Measurements from ENCODE around the gene ECHDC3.

Gene ECHDC3

GRCh38 chr10:11743461-11744338 lies 1.5 kb downstream of the ECHDC3 start:
- ChIA-PET POLR2A (no interaction called here), CTCF (interaction anchor here (0.6 kb wide), 1 partner anchor 471 kb away, joined by 3 read pairs; no protein-coding TSS in a partner anchor)
- TF ChIP-seq ARNT (IDR thresholded peaks at IDR 0.05) (no peak), FOXK2 (IDR thresholded peaks at IDR 0.05) (no peak), PKNOX1 (IDR thresholded peaks at IDR 0.05) (no peak)
- no peak for DNase-seq (ENCODE audit: extremely low spot score)

GRCh38 chr10:11745045-11745444 lies 2.9 kb downstream of the ECHDC3 start:
- ChIA-PET POLR2A (no interaction called here), CTCF (interaction anchor here (0.5 kb wide), 1 partner anchor 1144 kb away, joined by 5 read pairs; no protein-coding TSS in a partner anchor)
- no peak for TF ChIP-seq ZNF384 (IDR thresholded peaks at IDR 0.05)
- no peak for TF ChIP-seq ARNT (IDR thresholded peaks at IDR 0.05)
- TF ChIP-seq SUZ12 (IDR thresholded peaks at IDR 0.05), result no peak
- no peak for TF ChIP-seq HDGF (IDR thresholded peaks at IDR 0.05; ENCODE audit: borderline replicate concordance)
- TF ChIP-seq ELF4 (IDR thresholded peaks at IDR 0.05), result no peak
- no peak for TF ChIP-seq CTBP1 (IDR thresholded peaks at IDR 0.05; ENCODE audit: borderline replicate concordance)
- no peak for TF ChIP-seq SP1 (IDR thresholded peaks at IDR 0.05)
- TF ChIP-seq BHLHE40 (IDR thresholded peaks at IDR 0.05; ENCODE audit: borderline replicate concordance), result no peak
- no peak for DNase-seq (ENCODE audit: extremely low spot score)

- no peak for DNase-seq (ENCODE audit: extremely low spot score)
- ChIA-PET CTCF (no interaction called here), POLR2A (no interaction called here)
- TF ChIP-seq FOXK2 (IDR thresholded peaks at IDR 0.05) (no peak), FOXA1 (IDR thresholded peaks at IDR 0.05) (no peak), FOXM1 (IDR thresholded peaks at IDR 0.05; ENCODE audit: borderline replicate concordance) (no peak), L3MBTL2 (conservative IDR thresholded peaks at IDR 0.05) (no peak), SUZ12 (IDR thresholded peaks at IDR 0.05) (no peak), SP1 (IDR thresholded peaks at IDR 0.05) (no peak), TARDBP (IDR thresholded peaks at IDR 0.05) (no peak), LEF1 (IDR thresholded peaks at IDR 0.05; ENCODE audit: borderline replicate concordance) (no peak), PKNOX1 (IDR thresholded peaks at IDR 0.05) (no peak), HDGF (IDR thresholded peaks at IDR 0.05; ENCODE audit: borderline replicate concordance) (no peak), ZNF384 (IDR thresholded peaks at IDR 0.05) (no peak), ARNT (IDR thresholded peaks at IDR 0.05) (no peak), ELF4 (IDR thresholded peaks at IDR 0.05) (no peak), CTBP1 (IDR thresholded peaks at IDR 0.05; ENCODE audit: borderline replicate concordance) (no peak), NFRKB (IDR thresholded peaks at IDR 0.05) (no peak)
These were observed 4.8 kb downstream of the ECHDC3 start for GRCh38 chr10:11746883-11747539.

GRCh38 chr10:11748866-11749265 lies 6.7 kb downstream of the ECHDC3 start:
- ChIA-PET POLR2A (no interaction called here), CTCF (no interaction called here)
- TF ChIP-seq FOXA1 (IDR thresholded peaks at IDR 0.05) (no peak), FOXM1 (IDR thresholded peaks at IDR 0.05; ENCODE audit: borderline replicate concordance) (no peak), CTBP1 (IDR thresholded peaks at IDR 0.05; ENCODE audit: borderline replicate concordance) (no peak), HDGF (IDR thresholded peaks at IDR 0.05; ENCODE audit: borderline replicate concordance) (no peak)
- no peak for DNase-seq (ENCODE audit: extremely low spot score)

- CTCF ChIA-PET, result no interaction called here
- POLR2A ChIA-PET, result no interaction called here
- DNase-seq (ENCODE audit: extremely low spot score), result no peak
- TF ChIP-seq HDGF (IDR thresholded peaks at IDR 0.05; ENCODE audit: borderline replicate concordance) (no peak), L3MBTL2 (conservative IDR thresholded peaks at IDR 0.05) (no peak), ARNT (IDR thresholded peaks at IDR 0.05) (no peak), LEF1 (IDR thresholded peaks at IDR 0.05; ENCODE audit: borderline replicate concordance) (no peak), NFRKB (IDR thresholded peaks at IDR 0.05) (no peak), FOXK2 (IDR thresholded peaks at IDR 0.05) (no peak), ELF4 (IDR thresholded peaks at IDR 0.05) (no peak), CTBP1 (IDR thresholded peaks at IDR 0.05; ENCODE audit: borderline replicate concordance) (no peak), TARDBP (IDR thresholded peaks at IDR 0.05) (no peak), ZNF384 (IDR thresholded peaks at IDR 0.05) (no peak), SUZ12 (IDR thresholded peaks at IDR 0.05) (no peak), BHLHE40 (IDR thresholded peaks at IDR 0.05; ENCODE audit: borderline replicate concordance) (no peak), FOXA1 (IDR thresholded peaks at IDR 0.05) (no peak), SP1 (IDR thresholded peaks at IDR 0.05) (no peak), FOXM1 (IDR thresholded peaks at IDR 0.05; ENCODE audit: borderline replicate concordance) (no peak), PKNOX1 (IDR thresholded peaks at IDR 0.05) (no peak)
These were observed 8.2 kb downstream of the ECHDC3 start for GRCh38 chr10:11750420-11750819.

GRCh38 chr10:11754173-11754572 lies 12.0 kb downstream of the ECHDC3 start:
- ChIA-PET CTCF (no interaction called here), POLR2A (no interaction called here)
- TF ChIP-seq ZNF384 (IDR thresholded peaks at IDR 0.05) (no peak), FOXA1 (IDR thresholded peaks at IDR 0.05) (no peak), SUZ12 (IDR thresholded peaks at IDR 0.05) (no peak), SP1 (IDR thresholded peaks at IDR 0.05) (no peak), ELF4 (IDR thresholded peaks at IDR 0.05) (no peak), L3MBTL2 (conservative IDR thresholded peaks at IDR 0.05) (no peak), CTBP1 (IDR thresholded peaks at IDR 0.05; ENCODE audit: borderline replicate concordance) (no peak), TARDBP (IDR thresholded peaks at IDR 0.05) (no peak), LEF1 (IDR thresholded peaks at IDR 0.05; ENCODE audit: borderline replicate concordance) (no peak), FOXK2 (IDR thresholded peaks at IDR 0.05) (no peak), ARNT (IDR thresholded peaks at IDR 0.05) (no peak), PKNOX1 (IDR thresholded peaks at IDR 0.05) (no peak), FOXM1 (IDR thresholded peaks at IDR 0.05; ENCODE audit: borderline replicate concordance) (no peak), NFRKB (IDR thresholded peaks at IDR 0.05) (no peak), HDGF (IDR thresholded peaks at IDR 0.05; ENCODE audit: borderline replicate concordance) (no peak), BHLHE40 (IDR thresholded peaks at IDR 0.05; ENCODE audit: borderline replicate concordance) (no peak)
- DNase-seq (ENCODE audit: extremely low spot score), result no peak
